Epidermal melanocyte (primary cell): ENCODE results near the gene HOTAIR.

Experiments
- DNase-seq: peaks from one replicate; pipeline ENCODE4 v3.0.0; 2011; ENCODE audit warnings: low spot score; ENCODE audit not compliant: insufficient read length

HOTAIR gene

GRCh38 chr12:53961025-53961761 lies 13.6 kb downstream of the HOTAIR start:
- DNase-seq: no peak

GRCh38 chr12:53960187-53961024 lies 14.3 kb downstream of the HOTAIR start:
- DNase-seq: no peak

GRCh38 chr12:53959314-53959713 lies 15.4 kb downstream of the HOTAIR start:
- no peak for DNase-seq

GRCh38 chr12:53958128-53958527 lies 16.6 kb downstream of the HOTAIR start:
- DNase-seq: no peak

DNA sequence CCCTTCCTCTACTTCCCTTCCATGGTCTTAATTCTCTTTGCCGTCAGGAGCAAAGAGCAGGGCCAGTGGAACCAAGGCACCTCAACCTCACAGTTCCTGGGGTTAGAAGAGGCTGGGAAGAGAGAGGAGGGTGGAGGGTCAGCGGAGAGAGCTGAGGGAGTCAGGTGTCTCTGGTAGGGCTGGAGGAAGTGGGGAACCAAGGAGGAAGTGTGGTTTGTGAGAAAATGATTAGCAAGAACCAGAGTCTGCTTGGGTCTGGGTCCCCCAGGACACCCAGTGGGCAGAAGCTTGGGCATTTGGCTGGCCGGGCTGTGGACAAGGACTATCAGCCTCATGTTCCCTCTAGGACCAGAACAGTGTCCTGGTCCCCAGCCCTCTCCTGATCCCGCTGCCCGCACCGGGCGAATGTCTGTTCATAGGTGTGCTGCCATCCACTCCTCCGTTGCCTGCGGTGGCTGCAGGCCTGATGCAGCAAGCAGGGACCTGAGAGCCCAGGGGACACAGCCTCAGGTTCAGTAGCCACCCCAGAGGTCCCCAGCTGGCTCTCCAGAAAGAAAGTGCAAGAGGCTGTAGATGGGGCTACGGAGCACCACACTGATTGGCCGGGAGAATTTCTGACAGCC lies 17.7 kb downstream of the HOTAIR start:
- DNase-seq: no peak

- no peak for DNase-seq
Measured at GRCh38 chr12:53956251-53956887, 18.4 kb downstream of the HOTAIR start.

DNA sequence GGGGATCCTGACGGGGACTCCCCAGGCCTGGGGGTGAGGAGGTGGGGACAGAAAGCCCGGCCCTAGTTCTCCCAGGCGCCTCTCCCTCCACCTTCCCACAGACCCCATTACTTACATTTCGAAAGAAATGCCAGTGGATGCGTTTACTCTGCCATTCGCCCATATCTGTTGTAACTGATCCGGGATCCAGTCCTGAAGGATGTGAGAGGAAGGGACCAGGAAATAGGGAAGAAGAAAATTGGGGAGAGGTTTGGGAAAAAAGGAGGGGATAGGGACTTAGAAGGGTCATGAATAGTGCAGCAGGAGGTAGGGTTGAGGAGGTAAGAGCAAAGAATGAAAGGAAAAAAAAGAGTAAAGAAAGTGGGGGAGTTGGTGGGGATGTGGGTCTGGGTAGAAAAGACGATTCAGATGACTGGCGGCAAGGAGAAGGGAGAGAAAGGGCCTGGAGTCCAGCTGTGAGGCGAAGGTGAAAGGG lies 18.9 kb downstream of the HOTAIR start:
- no peak for DNase-seq

GRCh38 chr12:53955036-53955775 lies 19.5 kb downstream of the HOTAIR start:
- DNase-seq: no peak

GRCh38 chr12:53954694-53955035 lies 20.1 kb downstream of the HOTAIR start, which contains the start of gene HOXC12:
Gene HOXC12 (plus strand): TSS chr12:53954903. CDS start chr12:53954930, 27 bp downstream.
- DNase-seq: no peak

DNA sequence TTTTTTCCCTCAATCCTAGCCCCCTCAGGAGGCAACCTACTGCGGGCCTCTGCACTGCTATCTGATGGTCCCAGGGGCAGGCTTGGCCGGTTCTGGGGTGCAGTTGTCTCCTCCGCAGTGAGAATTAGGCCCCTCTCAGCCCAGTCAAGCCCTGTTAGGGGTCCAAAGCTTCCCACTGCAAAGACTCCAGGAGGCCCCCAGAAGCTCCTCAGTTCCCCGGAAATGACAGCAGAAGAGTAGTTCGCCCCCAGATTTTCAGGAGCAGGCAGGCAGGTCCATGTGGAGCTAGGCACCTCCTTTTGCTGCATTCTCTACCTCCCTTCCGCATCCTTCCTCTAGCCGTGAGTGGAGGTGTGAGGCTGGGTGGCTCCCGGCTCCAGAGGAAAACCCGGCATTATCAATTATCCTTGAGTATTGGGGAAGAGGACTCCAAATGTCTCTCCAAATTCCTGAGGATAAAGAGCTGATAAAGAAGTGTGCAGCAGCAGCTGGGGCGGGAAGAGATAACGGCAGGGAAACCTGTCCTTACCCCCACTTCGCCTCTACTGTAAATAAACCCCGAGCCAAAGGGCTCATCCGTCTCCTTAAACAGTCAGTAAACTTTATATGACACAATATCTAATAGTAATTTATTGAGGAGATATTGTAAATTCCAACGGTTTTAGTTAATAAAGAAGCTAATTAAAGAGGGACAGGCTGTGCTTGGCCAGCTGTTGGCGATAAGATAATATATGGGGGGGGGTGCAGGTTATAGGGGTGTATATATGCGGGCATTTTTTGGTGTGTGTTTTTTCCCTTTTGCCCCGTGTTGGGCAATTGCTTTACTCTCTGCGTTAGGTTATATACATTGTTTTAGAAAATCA lies 20.7 kb downstream of the HOTAIR start:
- no peak for DNase-seq

- DNase-seq: no peak
Measured at GRCh38 chr12:53952871-53953734, 21.7 kb downstream of the HOTAIR start.

- DNase-seq: no peak
Measured at GRCh38 chr12:53952335-53952694, 22.4 kb downstream of the HOTAIR start.

- no peak for DNase-seq
Measured at GRCh38 chr12:53951577-53952334, 23.0 kb downstream of the HOTAIR start.

DNA sequence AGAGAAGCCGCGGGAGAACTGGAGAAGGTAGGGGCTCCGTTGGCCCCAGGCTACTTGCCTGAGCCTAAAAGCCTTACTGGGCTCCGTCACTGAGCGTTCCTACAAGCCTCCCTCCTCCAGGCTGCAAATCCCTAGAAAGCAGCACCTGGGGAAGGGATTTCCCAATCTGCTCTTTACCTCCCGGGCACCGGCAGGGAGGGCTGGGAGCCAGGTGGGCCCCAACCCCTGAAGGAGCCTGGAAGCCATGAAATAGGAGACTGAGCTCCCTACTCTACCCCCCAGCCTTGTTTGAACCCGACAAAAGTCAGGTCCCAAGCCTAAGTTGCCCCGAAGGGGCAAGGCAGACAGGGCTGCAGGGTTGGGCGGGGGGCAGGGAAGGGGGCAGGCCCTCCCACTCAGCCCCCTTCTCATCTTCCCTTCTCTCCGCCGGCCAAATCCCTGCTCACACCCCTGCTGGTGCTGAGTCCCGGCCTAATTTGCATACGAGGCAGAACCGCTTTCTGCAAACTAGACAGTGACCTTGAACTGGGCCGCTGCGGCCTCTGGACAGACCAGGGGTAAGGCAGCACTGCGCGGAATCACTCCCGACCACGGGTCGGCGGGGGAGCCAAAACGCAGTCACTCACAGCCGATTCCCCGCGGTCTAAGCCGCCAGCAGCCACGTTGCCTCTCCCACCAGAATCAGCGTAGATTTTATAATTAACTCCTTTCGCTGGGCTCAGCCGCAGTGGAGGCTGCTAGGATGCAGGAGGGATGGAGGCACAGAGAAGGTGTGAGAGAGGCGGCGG lies 23.8 kb downstream of the HOTAIR start:
- DNase-seq: no peak

DNA sequence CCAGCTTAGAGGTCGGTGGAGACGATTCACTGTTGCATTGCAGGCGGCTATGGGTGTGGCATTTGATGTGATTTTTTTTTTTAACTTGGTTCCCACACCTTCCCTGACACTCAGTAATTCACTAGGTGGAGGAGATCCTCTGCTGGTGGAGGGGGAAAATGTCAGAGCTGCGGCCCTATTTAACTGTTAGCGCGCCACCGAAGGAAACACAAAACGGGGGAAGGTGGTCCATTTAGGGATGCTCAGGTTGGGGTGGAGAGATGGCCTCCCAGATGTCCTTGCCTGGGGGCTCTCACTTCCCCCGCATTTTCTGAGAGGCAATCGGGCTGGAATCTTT lies 24.3 kb downstream of the HOTAIR start:
- no peak for DNase-seq

- no peak for DNase-seq
Measured at GRCh38 chr12:53949631-53950436, 24.9 kb downstream of the HOTAIR start.
